ENCODE results near the gene KRT20. TPM values are rescaled to one million over a fixed set of nuclear protein-coding genes. Genes with fewer than 3 reads are reported as not detected.

Gene KRT20
- total and polyA plus RNA-seq, 9 of the 15 experiments (the other 6 are each of a cell fraction or from before 2014, with no cell fraction given) = 0.44 TPM; not detected in 8

- H4K20me1 ChIP-seq (replicated peaks; ENCODE audit: control insufficient read depth, insufficient read depth, low read length) = no peaks in the 10 kb centered on the region
- no peak overlapping the region for H2AFZ ChIP-seq (ENCODE audit: low read depth, low read length)
- no peaks in the 10 kb centered on the region for H3K36me3 ChIP-seq (ENCODE audit: control insufficient read depth, insufficient read depth, low read length)
- no peaks in the 10 kb centered on the region for H3K79me2 ChIP-seq (ENCODE audit: control insufficient read depth, insufficient read depth, low read length)
- POLR2A ChIA-PET = no interaction called here
- peaks cover 32 to 37% of the 10 kb centered on the region in 2 experiments for H3K27me3 ChIP-seq (ENCODE audit: control insufficient read depth in 2 of 2, insufficient read depth in 2 of 2, low read length in 2 of 2)
- CTCF ChIA-PET (ENCODE audit: low intra/inter-chr PET ratio) = interaction anchor here (0.7 to 3.8 kb wide), 12 partner anchors 106 to 758 kb away, joined by 3 to 36 read pairs (median 4); no protein-coding TSS in a partner anchor
- H3K4me2 ChIP-seq (ENCODE audit: insufficient read depth, low read length) = no peak overlapping the region
- no peaks in the 10 kb centered on the region for H3K9me1 ChIP-seq (ENCODE audit: control insufficient read depth, insufficient read depth, low read length)
- no peak overlapping the region for H3K4me3 ChIP-seq
- intact Hi-C loops (cut with micrococcal nuclease) (loop anchor here (1.0 to 10.0 kb wide), 7 partner anchors 106 to 757 kb away; no protein-coding TSS in a partner anchor), in situ Hi-C loops (cut with MboI) (loop anchor here (5.0 to 10.0 kb wide), 2 partner anchors 105 to 753 kb away; no protein-coding TSS in a partner anchor)
- no peaks in the 10 kb centered on the region for H3K9me3 ChIP-seq (replicated peaks; ENCODE audit: control insufficient read depth, insufficient read depth, low read depth, low read length)
- no peak overlapping the region for H3K9ac ChIP-seq (ENCODE audit: insufficient read depth in 1 of 2, low read depth in 2 of 2, low read length in 2 of 2)
- H3K27ac ChIP-seq (ENCODE audit: extremely low read depth, low read depth, low read length) = no peak overlapping the region
- peak; percentile 96 for ATAC-seq
- peak; percentile 73 to 83 (median 75) for DNase-seq (ENCODE audit: extremely low read depth in 1 of 4, low spot score in 3 of 4)
- no peaks in the 10 kb centered on the region for H3K4me1 ChIP-seq (replicated peaks in 1 of 2; ENCODE audit: control insufficient read depth in 2 of 2, insufficient read depth in 2 of 2, low read length in 2 of 2)
- 0% methylated on average over 5 of the region's 5 CpGs for WGBS (ENCODE audit: insufficient coverage, low coverage, missing lambda C conversion rate)
- BruUV-seq (replicated peaks) = no TSS peak
- FAIRE-seq = peak; percentile 97
- TF ChIP-seq MCM3 (IDR thresholded peaks at IDR 0.05) = no peak
- TF ChIP-seq ARID2 (IDR thresholded peaks at IDR 0.05) = peak; percentile 26; the same call in 1 of the 2 replicates
- TF ChIP-seq SRSF7 (optimal IDR thresholded peaks at IDR 0.05; ENCODE audit: low read depth, low read length) = no peak
- TF ChIP-seq ZNF639 (CRISPR knock-in tag; conservative IDR thresholded peaks at IDR 0.05 in 1 of 2, IDR thresholded peaks at IDR 0.05 in 1 of 2) = no peak
- no peak for TF ChIP-seq NCOA4 (IDR thresholded peaks at IDR 0.05; ENCODE audit: partially characterized antibody)
- peak; percentile 51 for TF ChIP-seq JUN (IDR thresholded peaks at IDR 0.05; ENCODE audit: borderline replicate concordance, low read depth, low read length)
- no peak for TF ChIP-seq JUN (CRISPR knock-in tag; IDR thresholded peaks at IDR 0.05; ENCODE audit: borderline replicate concordance)
- TF ChIP-seq CHCHD3 (CRISPR knock-in tag; IDR thresholded peaks at IDR 0.05) = no peak
- no peak for TF ChIP-seq MIER1 (IDR thresholded peaks at IDR 0.05; ENCODE audit: low read depth)
- TF ChIP-seq, protein P1, sequence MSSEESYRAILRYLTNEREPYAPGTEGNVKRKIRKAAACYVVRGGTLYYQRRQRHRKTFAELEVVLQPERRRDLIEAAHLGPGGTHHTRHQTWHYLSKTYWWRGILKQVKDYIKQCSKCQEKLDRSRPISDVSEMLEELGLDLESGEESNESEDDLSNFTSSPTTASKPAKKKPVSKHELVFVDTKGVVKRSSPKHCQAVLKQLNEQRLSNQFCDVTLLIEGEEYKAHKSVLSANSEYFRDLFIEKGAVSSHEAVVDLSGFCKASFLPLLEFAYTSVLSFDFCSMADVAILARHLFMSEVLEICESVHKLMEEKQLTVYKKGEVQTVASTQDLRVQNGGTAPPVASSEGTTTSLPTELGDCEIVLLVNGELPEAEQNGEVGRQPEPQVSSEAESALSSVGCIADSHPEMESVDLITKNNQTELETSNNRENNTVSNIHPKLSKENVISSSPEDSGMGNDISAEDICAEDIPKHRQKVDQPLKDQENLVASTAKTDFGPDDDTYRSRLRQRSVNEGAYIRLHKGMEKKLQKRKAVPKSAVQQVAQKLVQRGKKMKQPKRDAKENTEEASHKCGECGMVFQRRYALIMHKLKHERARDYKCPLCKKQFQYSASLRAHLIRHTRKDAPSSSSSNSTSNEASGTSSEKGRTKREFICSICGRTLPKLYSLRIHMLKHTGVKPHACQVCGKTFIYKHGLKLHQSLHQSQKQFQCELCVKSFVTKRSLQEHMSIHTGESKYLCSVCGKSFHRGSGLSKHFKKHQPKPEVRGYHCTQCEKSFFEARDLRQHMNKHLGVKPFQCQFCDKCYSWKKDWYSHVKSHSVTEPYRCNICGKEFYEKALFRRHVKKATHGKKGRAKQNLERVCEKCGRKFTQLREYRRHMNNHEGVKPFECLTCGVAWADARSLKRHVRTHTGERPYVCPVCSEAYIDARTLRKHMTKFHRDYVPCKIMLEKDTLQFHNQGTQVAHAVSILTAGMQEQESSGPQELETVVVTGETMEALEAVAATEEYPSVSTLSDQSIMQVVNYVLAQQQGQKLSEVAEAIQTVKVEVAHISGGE (CRISPR knock-in tag; IDR thresholded peaks at IDR 0.05) = no peak
- TF ChIP-seq SIN3A (IDR thresholded peaks at IDR 0.05; ENCODE audit: borderline replicate concordance in 2 of 2, control insufficient read depth in 1 of 2, low read depth in 2 of 2, low read length in 2 of 2) = no peak
- TF ChIP-seq KDM1A (IDR thresholded peaks at IDR 0.05) = no peak
- no peak for TF ChIP-seq ELK1 (CRISPR knock-in tag; IDR thresholded peaks at IDR 0.05)
- TF ChIP-seq, protein P2, sequence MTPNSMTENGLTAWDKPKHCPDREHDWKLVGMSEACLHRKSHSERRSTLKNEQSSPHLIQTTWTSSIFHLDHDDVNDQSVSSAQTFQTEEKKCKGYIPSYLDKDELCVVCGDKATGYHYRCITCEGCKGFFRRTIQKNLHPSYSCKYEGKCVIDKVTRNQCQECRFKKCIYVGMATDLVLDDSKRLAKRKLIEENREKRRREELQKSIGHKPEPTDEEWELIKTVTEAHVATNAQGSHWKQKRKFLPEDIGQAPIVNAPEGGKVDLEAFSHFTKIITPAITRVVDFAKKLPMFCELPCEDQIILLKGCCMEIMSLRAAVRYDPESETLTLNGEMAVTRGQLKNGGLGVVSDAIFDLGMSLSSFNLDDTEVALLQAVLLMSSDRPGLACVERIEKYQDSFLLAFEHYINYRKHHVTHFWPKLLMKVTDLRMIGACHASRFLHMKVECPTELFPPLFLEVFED (CRISPR knock-in tag; conservative IDR thresholded peaks at IDR 0.05) = no peak
- TF ChIP-seq ZNF274 (IDR thresholded peaks at IDR 0.05; ENCODE audit: borderline replicate concordance, low read depth, low read length) = no peak
Observed at GRCh38 chr17:40909351-40909750, 24.3 kb upstream of the KRT20 start.
